ENCODE measurements around the gene SIGLEC5.

The SIGLEC5 gene

DNA sequence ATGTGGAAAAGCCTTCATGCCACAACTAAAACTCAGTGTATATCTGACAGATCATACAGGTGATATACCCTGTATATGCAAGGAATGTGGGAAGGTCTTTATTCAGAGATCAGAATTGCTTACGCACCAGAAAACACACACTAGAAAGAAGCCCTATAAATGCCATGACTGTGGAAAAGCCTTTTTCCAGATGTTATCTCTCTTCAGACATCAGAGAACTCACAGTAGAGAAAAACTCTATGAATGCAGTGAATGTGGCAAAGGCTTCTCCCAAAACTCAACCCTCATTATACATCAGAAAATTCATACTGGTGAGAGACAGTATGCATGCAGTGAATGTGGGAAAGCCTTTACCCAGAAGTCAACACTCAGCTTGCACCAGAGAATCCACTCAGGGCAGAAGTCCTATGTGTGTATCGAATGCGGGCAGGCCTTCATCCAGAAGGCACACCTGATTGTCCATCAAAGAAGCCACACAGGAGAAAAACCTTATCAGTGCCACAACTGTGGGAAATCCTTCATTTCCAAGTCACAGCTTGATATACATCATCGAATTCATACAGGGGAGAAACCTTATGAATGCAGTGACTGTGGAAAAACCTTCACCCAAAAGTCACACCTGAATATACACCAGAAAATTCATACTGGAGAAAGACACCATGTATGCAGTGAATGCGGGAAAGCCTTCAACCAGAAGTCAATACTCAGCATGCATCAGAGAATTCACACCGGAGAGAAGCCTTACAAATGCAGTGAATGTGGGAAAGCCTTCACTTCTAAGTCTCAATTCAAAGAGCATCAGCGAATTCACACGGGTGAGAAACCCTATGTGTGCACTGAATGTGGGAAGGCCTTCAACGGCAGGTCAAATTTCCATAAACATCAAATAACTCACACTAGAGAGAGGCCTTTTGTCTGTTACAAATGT lies 42.7 kb downstream of the SIGLEC5 start:
- no peak for DNase-seq

DNA sequence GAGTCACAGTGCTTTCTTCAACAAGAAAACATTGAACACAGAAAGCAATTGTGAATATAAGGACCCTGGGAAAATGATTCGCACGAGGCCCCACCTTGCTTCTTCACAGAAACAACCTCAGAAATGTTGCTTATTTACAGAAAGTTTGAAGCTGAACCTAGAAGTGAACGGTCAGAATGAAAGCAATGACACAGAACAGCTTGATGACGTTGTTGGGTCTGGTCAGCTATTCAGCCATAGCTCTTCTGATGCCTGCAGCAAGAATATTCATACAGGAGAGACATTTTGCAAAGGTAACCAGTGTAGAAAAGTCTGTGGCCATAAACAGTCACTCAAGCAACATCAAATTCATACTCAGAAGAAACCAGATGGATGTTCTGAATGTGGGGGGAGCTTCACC lies 43.4 kb downstream of the SIGLEC5 start:
- DNase-seq, result no peak

DNA sequence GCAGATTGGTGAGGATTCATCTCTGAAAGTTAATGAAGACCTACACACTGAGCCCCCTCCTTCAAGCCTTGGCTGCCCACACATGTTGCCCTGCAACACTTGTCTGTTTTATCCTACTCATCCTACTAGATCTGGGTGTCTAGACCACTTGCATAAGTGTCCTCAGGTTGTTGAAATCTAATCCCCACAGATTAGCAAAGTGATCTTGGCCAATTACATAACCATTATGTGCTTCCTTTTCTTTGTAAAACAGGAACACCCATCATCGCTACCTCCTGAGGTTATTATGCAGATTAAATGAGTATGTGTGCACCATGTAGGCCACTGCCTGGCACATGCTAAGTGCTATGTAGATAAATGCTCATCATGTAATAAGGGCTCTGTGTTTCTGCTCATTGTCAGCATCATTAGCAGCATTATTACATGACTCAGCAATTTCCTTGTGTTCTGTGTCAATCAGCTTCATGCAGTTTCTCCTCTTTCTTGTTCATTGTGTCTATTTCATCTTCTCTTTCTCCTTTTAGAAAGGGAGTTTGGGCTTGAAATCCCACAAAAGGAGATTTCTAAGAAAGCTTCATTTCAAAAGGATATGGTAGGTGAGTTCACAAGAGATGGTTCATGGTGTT lies 44.0 kb downstream of the SIGLEC5 start:
- no peak for DNase-seq

DNA sequence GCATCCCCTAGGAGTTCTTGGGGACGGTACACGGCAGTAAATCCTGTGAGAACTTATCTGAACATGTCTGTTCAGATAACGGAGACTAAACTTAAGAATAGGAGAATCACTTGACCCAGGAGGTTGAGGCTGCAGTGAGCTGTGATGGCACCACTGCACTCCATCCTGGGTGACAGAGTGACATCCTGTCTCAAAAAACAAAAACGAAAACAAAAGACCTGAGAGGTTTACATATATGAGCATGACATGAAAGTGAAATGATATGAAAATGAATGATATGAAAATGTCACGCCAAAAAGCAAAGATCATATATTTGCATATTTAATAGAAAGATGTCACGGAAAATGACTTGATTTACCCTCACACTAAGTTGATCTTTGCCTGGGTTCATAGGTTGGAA lies 53.4 kb downstream of the SIGLEC5 start:
- no peak for DNase-seq

DNA sequence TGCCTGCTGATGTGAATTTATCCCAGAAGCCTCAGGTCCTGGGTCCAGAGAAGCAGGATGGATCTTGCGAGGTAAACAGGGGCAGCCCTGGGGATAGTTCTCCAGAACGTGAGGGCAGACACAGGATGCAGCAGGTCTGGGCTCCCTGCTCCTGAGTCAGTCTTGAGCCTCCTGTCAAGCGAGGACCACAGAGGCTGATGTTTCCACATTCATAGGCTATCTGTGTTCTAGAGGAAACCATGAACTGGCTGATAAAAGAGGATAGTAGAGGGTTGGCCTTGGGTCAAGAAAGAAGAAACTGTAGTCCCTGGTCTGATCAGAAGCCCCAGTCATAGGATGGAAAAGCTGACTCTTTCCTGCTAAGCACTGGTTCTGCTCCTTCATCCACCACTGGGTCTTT lies 56.9 kb downstream of the SIGLEC5 start:
- DNase-seq, result no peak

DNA sequence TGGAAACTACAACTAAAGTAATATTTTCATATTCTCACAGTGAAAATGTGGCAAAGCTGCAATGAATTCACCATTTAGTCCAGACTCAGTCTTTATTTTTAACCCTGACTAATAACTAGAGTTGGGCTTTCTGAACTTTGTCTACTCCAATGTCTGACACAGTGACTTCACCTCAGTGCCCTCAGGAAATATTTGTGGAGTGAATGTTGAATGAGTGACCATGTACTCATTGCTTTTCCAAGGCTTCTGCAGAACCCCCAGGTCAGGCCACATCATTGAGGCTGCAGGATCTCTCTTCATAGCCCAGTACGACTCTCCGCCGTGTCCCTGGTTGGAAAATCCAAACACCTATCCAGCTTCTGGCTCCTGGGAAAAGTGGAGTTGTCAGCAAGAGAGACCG lies 57.3 kb downstream of the SIGLEC5 start:
- no peak for DNase-seq

DNA sequence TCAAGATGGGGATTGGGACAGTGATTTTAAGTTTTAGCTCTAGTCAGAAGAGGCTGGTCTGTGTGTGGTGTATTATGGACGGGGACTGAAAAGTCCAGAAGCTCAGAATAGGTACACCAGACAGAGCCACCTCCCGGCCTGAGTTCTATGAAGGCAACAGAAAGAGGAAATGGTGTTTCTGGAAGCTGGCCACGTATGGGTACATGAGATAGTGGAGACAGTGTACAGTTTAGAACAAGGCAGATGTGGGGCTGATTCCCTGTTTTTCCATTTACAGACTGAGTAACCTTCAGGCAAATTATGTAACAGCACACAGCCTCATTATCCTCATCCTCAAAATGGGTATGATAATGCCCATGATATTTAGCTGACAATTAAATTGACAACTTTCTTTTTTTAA lies 57.8 kb downstream of the SIGLEC5 start:
- no peak for DNase-seq

DNA sequence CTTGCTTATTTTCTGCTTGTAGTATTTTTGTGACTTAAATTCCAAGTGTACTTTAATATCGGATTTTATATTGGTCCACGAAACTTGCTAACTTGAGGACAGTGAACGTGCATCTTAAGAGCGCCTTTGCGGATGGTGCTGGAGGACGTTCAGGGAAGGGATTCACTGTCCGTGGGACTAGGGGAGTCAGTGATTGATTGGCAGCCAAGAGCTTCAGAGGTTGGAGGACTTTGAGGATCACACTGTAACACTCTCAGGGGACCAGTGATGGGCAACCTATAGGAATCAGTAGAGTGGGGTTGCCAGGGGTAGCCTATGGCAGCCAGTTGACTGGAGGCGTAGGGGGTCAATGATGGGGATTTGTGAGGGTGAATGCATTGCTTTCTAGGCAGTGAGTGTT lies 58.6 kb downstream of the SIGLEC5 start:
- DNase-seq, result no peak

DNA sequence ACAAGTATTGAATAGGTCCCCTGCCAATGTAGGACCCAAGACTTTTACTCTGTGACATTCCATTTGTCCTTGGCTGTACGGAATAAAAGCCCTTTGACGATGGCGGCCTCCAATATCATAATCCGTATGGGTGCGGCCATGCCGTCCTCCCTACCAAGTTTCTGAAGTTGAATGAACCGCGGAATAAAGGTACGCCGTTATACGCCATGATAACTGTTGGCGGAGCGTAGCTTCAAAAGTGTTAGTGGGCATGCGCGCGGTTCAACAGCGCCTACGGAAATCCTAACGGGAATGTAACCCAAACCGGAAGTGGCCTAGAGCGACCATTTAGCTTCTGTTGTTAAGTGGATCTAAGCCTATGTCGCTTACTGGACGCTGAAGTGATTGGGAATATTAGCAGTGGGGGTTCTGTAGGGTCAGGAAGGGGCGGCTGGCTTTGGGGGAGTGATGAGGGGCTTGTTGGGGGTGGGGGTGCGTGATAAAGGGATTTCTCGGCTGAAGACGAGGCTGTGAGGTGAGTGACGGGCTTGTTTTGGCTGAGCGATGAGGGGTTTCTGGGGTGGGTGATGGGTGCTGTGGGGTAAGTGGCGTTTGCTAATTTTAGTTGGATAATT lies 59.1 kb downstream of the SIGLEC5 start, which contains the start of gene ZNF175:
Gene ZNF175, plus strand, starts transcription at position 322 of the 614 bp plus-strand sequence. CDS start 2,047 bp downstream, outside the sequence.
- no peak for DNase-seq

DNA sequence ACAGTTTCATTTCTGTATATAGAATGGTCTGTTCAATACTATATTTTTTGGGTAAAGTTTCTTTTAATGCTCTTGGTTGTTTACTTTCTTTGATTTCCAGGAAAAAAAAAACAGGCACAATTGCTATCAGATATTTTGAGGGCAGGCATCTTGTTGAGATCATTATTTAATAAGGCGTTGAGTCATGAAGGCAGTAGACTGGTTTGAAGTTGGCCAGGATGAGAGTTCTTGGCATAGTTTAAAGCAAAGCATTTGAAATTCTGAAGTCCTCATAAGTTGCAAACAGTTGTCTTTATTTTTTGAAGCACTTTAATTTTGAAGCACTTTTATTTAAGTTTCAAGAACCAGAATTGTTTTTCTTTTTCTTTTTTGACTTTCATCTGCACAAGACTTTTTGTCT lies 61.7 kb downstream of the SIGLEC5 start:
- no peak for DNase-seq

DNA sequence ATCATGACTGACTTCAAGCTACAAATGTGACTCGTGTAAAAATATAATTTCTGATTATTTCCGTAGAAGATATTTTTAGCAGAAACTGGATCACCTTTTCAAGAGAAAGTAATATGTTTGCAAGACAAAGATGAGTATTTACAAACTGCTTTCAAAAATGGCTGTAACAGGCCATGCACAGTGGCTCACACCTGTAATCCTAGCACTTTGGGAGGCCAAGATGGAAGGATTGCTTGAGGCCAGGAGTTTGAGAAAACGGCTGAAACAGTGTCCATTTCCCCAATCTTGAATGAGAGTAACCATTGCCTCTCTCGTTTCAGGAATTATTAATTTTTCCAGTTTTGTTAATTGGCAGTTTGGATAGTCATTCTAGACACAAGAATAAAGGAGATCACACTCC lies 62.6 kb downstream of the SIGLEC5 start:
- no peak for DNase-seq

DNA sequence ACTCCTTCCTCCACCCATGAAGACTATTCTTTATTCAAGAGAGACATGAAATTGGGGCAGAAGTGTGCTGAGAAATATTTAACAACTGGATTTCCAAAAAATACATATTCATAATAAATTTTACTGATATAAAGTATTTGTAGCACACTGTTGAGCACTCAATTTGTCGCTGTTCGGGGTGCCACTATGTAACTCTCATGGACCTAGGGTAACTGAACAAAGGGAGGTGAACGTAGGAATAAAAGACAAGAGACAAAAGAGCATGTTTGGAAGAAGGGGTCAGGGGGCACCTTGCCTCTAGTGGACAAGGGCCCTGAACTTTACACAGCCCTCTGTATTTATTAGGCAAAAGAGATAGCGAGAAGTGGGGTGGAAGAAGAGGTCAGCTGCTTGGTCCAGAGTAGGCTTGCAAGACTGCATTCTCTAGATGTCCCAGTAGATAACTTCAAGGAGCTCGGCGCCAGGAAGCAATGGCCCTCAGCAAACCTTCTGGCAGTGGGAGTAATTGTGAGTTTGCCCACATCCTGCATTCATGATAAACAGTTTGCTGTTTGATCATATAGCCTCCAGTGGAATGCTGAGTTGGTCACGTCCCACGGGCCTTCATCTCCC lies 63.6 kb downstream of the SIGLEC5 start:
- no peak for DNase-seq

DNA sequence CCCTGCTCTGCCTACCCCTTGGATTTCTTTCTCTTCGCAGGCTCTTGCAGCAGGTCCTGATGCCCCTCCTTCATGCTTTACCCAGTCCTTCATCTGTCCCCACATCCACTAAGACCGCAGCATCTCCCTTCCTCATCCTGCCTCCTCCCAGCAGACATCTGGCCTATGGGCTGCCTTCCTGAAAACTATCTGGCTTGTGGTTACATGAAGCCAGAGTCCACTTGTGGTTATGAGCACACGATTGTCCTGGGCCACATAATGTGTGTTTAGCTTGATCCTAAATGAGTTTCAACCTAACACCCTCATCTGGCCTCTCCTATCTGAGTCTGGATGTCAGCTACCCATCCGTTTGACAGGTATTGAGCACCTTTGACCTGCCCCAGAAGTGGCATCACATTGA lies 64.6 kb downstream of the SIGLEC5 start:
- no peak for DNase-seq

DNA sequence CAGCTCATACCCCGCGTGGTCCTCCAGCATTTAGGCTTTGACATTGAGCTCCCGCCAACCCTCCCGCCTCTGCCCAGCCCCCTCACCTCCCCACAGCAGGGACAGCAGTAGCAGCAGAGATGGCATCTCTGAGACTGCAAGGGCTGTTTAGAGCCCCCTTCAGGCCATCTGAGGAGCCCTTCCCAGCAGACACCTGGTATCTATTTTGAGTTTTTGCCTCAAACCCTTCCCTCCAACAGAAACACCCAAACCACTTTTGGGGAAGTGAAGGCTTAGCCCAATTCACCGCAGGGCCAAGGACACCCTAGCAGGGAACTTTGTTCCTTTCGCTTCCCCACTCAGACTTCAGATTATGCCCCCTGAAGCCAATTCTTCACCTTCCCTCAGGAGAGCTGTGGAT lies 65.4 kb downstream of the SIGLEC5 start:
- no peak for DNase-seq

Data from cortex of kidney (tissue), 1 donor.